Left lung (tissue), 10 donors: ENCODE data around the gene INPP5D. TPM values are rescaled to one million over a fixed set of nuclear protein-coding genes. Genes with fewer than 3 reads are reported as not detected.
A peak's percentile ranks its signal among the peaks of the same experiment; 100 is the strongest.
"Not testable (repeated sequence)": the region's sequence is repeated elsewhere in the genome, so short reads cannot be mapped to it uniquely, and the experiment has no call there.

Source experiments
- ATAC-seq: fragments of 200-7000 bp; cut with Tn5 transposase; one replicate; pipeline ENCODE4 v1.9.1; 2020; ENCODE audit warnings: moderate library complexity
- DNase-seq, 4 donors: peaks; one replicate each; pipeline ENCODE4 v3.0.0-alpha.2; 2013 to 2020
- H3K27ac ChIP-seq, 2 donors: fragments of 200-600 bp; sonication (generic) in 1 of 2; one replicate each; pipeline versions ENCODE4 v1.5.0 to v1.8.0; 2020 to 2021
- H3K27me3 ChIP-seq, 2 donors: fragments of 200-600 bp; sonication (generic) in 1 of 2; one replicate each; pipeline versions ENCODE4 v1.5.0 to v1.8.0; 2020 to 2021
- H3K36me3 ChIP-seq, 2 donors: fragments of 200-600 bp; sonication (generic) in 1 of 2; one replicate each; pipeline versions ENCODE4 v1.5.0 to v1.8.0; 2020 to 2021
- H3K4me1 ChIP-seq, 2 donors: fragments of 200-600 bp; one replicate each; pipeline ENCODE4 v1.8.0; 2021
- H3K4me3 ChIP-seq, 2 donors: fragments of 200-600 bp; sonication (generic) in 1 of 2; one replicate each; pipeline versions ENCODE4 v1.5.0 to v1.8.0; 2020 to 2021; ENCODE audit warnings: mild to moderate bottlenecking in 1 of 2
- H3K9me3 ChIP-seq, 2 donors: fragments of 200-600 bp; sonication (generic) in 1 of 2; one replicate each; pipeline versions ENCODE4 v1.5.0 to v1.8.0; 2020 to 2021
- CTCF ChIP-seq, 2 donors: fragments of 200-600 bp; sonication (generic) in 1 of 2; IDR thresholded peaks; one replicate each; pipeline versions ENCODE4 v1.5.0 to v1.8.0; 2021; ENCODE audit warnings: antibody characterized with exemption in 2 of 2
- intact Hi-C, 2 donors: fragments of 100-400 bp; cut with DNase I; formaldehyde crosslinking; loops; one replicate each; pipeline versions ENCODE4 v1.11.2 to v1.14.2; 2022
- polyA plus RNA-seq, 6 donors: library from polyadenylated mRNA; unstranded; fragments of 120-200 nt; gene quantifications; one replicate each; pipeline ENCODE4 v1.2.1, GENCODE V29; 2013; ENCODE audit not compliant: insufficient read length in 6 of 6
- total RNA-seq, 2 donors: library from RNA; stranded (reverse); fragmentation: NEBNext Ultra II Directional; extraction: Animal tissue kit (Norgen Biotek cat#: 25700); gene quantifications; one replicate each; pipeline ENCODE4 v1.2.1, GENCODE V29; 2021
- donor health status: DM: no; HTN: yes; CAD: no.
- donor health status: DM: no; HTN: no; CAD: no.

The INPP5D gene
- total and polyA plus RNA-seq, 8 donors: 10.8 to 40.5 (median 15.0) TPM

DNA sequence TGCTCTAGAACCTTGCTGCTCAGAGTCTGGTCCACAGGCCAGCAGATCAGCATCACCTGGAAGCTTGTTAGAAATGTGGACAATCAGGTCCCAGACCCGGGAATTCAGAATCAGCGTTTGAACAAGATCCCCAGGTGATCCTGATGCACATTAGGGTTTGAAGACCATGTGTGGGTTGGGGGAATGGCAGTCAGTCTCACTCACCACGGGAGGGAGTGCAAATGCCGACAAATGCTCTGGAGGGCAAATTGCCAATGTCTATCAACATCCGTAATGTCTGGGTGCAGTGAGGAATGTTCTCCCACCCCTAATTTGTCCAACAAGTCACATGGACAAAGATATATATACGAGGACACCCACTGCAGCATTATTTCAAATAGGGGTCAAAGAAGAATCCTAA lies 34.5 kb downstream of the INPP5D start:
- no peak for TF ChIP-seq CTCF (IDR thresholded peaks at IDR 0.05)
- ATAC-seq: no peak
- Histone ChIP-seq H3K4me3 (no peak overlapping the region), H3K36me3 (no peaks in the 10 kb centered on the region), H3K27ac (no peak overlapping the region), H3K27me3 (no peaks in the 10 kb centered on the region), H3K9me3 (no peaks in the 10 kb centered on the region), H3K4me1 (peaks cover 0 to 31% of the 10 kb centered on the region in 2 donors)
- DNase-seq: no peak
- intact Hi-C loops: no loop called here

DNA sequence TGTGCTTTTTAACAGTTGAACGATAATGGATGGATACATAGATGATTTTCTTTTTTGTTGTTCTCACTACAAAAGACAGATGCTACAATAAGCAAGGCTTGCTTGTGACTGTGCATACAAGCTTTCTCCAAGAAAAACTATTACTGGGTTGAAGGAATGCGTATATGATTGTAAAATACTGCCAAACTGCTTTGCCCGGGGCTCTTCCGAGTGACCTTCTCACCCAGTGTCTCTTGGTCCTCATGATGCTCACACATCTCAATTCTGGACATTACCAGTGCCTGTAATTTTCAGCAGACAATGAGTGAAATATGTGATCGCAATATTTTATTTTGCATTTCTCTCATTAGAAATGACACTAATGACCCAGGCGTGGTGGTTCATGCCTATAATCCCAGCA lies 35.9 kb downstream of the INPP5D start:
- DNase-seq (no peak), ATAC-seq (no peak)
- Histone ChIP-seq H3K27me3 (no peaks in the 10 kb centered on the region), H3K4me3 (no peak overlapping the region), H3K4me1 (peaks cover 0 to 40% of the 10 kb centered on the region in 2 donors), H3K36me3 (no peaks in the 10 kb centered on the region), H3K27ac (no peak overlapping the region), H3K9me3 (no peaks in the 10 kb centered on the region)
- TF ChIP-seq CTCF (IDR thresholded peaks at IDR 0.05): no peak
- intact Hi-C loops: no loop called here

DNA sequence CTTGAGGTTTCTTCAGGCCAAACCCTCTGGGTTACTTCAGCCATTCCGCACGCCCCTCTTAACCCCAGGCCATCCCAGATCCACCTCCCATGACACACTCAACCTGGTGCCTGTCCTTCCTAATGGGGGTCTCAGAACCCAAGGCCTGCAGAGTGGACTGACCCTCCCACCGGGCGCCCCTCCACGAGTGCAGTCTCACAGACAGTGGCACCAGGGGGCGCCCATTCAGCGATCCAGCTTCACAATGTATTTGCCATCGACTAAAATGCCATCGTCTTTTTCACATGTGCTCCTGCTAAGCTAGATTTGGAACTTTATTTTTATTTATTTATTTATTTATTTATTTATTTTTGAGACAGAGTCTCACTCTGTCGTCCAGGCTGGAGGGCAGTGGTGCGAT lies 38.5 kb downstream of the INPP5D start:
- intact Hi-C loops: no loop called here

DNA sequence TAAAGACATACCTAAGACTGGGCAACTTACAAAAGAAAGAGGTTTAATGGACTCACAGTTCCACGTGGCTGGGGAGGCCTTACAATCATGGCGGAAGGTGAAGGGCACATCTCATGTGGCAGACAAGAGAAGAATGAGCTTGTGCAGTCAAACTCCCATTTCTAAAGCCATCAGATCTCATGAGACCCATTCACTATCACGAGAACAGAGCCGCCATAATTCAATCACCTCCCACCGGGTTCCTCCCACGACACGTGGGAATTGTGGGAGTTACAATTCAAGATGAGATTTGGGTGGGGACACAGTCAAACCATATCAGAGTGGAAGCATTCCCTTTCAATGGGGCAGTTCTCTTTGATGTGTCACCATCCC lies 39.7 kb downstream of the INPP5D start:
- ATAC-seq, DNase-seq: not testable (repeated sequence)

More for the DNA sequence above, 38.5 kb downstream of the INPP5D start:
- Histone ChIP-seq H3K36me3 (no peaks in the 10 kb centered on the region), H3K9me3 (no peaks in the 10 kb centered on the region), H3K4me3 (no peak overlapping the region), H3K27me3 (no peaks in the 10 kb centered on the region), H3K4me1 (peaks cover 0 to 18% of the 10 kb centered on the region in 2 donors), H3K27ac (no peak overlapping the region)
- TF ChIP-seq CTCF (IDR thresholded peaks at IDR 0.05): no peak
- no peak for DNase-seq
- ATAC-seq: peak; percentile 45

DNA sequence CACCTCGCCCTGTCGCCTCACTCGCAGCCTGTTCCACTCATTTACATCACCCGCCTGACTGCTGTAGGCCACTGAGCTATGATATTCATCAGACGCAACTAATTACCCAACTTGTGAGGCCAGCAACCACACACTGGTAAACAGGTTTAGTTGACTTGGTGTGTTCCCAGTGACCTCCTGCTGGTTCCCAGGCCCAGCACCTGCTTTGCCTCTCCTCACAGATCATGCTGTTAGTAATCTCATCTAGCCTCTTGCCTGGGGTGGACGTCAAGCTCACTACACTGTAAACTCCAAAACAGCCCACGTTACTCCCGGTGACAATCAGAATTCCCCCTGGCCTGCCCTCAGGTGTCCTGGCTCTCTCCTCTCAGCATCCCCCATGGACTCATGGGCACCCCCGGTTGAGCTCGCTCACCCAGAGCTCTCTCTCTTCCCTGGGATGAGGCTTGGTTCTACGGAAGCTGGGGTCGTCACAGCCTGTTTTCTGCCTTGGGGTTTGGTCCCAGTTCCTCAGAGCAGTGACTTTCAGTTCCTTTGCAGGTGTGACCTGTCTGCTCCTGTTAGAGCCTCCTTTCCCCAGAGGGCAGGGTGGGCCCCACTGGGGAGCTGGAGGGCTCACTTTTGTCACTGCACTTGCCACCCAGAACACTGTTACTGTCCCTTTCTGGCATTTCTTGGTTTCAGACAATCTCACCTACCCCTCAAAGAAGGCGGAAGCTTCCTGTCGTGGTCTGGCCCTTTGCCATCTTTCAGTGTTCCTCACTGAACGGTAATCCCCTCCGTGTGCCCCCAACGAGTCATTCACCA lies 40.3 kb downstream of the INPP5D start:
- Histone ChIP-seq H3K27ac (peak overlapping the region in 1 of 2 donors; percentile 33), H3K36me3 (no peaks in the 10 kb centered on the region), H3K4me1 (peaks cover 0 to 14% of the 10 kb centered on the region in 2 donors), H3K27me3 (no peaks in the 10 kb centered on the region), H3K9me3 (no peaks in the 10 kb centered on the region), H3K4me3 (no peak overlapping the region)
- intact Hi-C loops: no loop called here
- no peak for ATAC-seq
- no peak for TF ChIP-seq CTCF (IDR thresholded peaks at IDR 0.05)
- DNase-seq: no peak

More for the DNA sequence above, 39.7 kb downstream of the INPP5D start:
- H3K27ac ChIP-seq, H3K9me3 ChIP-seq, H3K4me3 ChIP-seq, intact Hi-C loops, H3K27me3 ChIP-seq, H3K36me3 ChIP-seq: not testable (repeated sequence)
- peaks cover 0 to 14% of the 10 kb centered on the region in 2 donors for H3K4me1 ChIP-seq
